HPDE6-E6E7 (cell line): ENCODE data around the gene TBX4.
A peak's percentile ranks its signal among the peaks of the same experiment; 100 is the strongest.
"Not testable (repeated sequence)": the region's sequence is repeated elsewhere in the genome, so short reads cannot be mapped to it uniquely, and the experiment has no call there.

Source experiments
- DNase-seq: peaks from one replicate; pipeline ENCODE4 v3.0.0; 2011; ENCODE audit warnings: missing footprints; ENCODE audit errors: extremely low spot score

Gene TBX4

GRCh38 chr17:61483778-61484116 lies 31.5 kb downstream of the TBX4 start:
- no peak for DNase-seq

- DNase-seq = no peak
Observed at GRCh38 chr17:61484174-61484573, 32.0 kb downstream of the TBX4 start.

GRCh38 chr17:61485067-61485775 lies 33.0 kb downstream of the TBX4 start:
- no peak for DNase-seq

GRCh38 chr17:61486135-61487120 lies 34.2 kb downstream of the TBX4 start:
- DNase-seq = no peak

- no peak for DNase-seq
Observed at GRCh38 chr17:61487161-61487988, 35.2 kb downstream of the TBX4 start.

- no peak for DNase-seq
Observed at GRCh38 chr17:61487989-61488595, 35.9 kb downstream of the TBX4 start.

- no peak for DNase-seq
Observed at GRCh38 chr17:61488878-61489718, 36.9 kb downstream of the TBX4 start.

- DNase-seq = no peak
Observed at GRCh38 chr17:61489719-61490490, 37.7 kb downstream of the TBX4 start.

GRCh38 chr17:61490540-61490975 lies 38.3 kb downstream of the TBX4 start:
- peak; percentile 86 for DNase-seq

GRCh38 chr17:61491981-61492380 lies 39.8 kb downstream of the TBX4 start:
- DNase-seq = no peak

GRCh38 chr17:61492759-61493526 lies 40.7 kb downstream of the TBX4 start:
- DNase-seq = no peak

GRCh38 chr17:61493830-61494324 lies 41.7 kb downstream of the TBX4 start:
- not testable (repeated sequence) for DNase-seq

- no peak for DNase-seq
Observed at GRCh38 chr17:61494325-61495160, 42.3 kb downstream of the TBX4 start.

- no peak for DNase-seq
Observed at GRCh38 chr17:61495161-61495857, 43.1 kb downstream of the TBX4 start.

GRCh38 chr17:61496174-61496956 lies 44.1 kb downstream of the TBX4 start:
- DNase-seq = no peak

- DNase-seq = no peak
Observed at GRCh38 chr17:61496957-61497653, 44.9 kb downstream of the TBX4 start.
